ENCODE results near the gene WASL. TPM values are rescaled to one million over a fixed set of nuclear protein-coding genes. Genes with fewer than 3 reads are reported as not detected.
"Not testable (repeated sequence)": the region's sequence is repeated elsewhere in the genome, so short reads cannot be mapped to it uniquely, and the experiment has no call there.

Gene WASL
- total RNA-seq, 4 donors from 2014 or later, result 30.4 to 41.4 (median 34.2) TPM

GRCh38 chr7:123784263-123784662 lies 35.5 kb upstream of the WASL start:
- no peak overlapping the region for H3K4me3 ChIP-seq (ENCODE audit: low read depth, poor library complexity, severe bottlenecking)
- intact Hi-C loops (cut with DNase I; ENCODE audit: low total_unique reads), result no loop called here
- TF ChIP-seq CTCF (IDR thresholded peaks at IDR 0.05) (no peak), POLR2A (IDR thresholded peaks at IDR 0.05) (no peak)
- no peak for DNase-seq (ENCODE audit: low spot score in 2 of 2)

- TF ChIP-seq POLR2A (IDR thresholded peaks at IDR 0.05), result no peak
- no peak for TF ChIP-seq CTCF (IDR thresholded peaks at IDR 0.05)
- DNase-seq (ENCODE audit: low spot score in 2 of 2), result no peak
- intact Hi-C loops (cut with DNase I; ENCODE audit: low total_unique reads), result no loop called here
- H3K4me3 ChIP-seq (ENCODE audit: low read depth, poor library complexity, severe bottlenecking), result no peak overlapping the region
- 84 to 86% methylated on average over 3 of the region's 3 CpGs for WGBS, 2 donors
Measured at GRCh38 chr7:123783820-123784219, 35.0 kb upstream of the WASL start.

GRCh38 chr7:123782071-123782798 lies 33.4 kb upstream of the WASL start:
- intact Hi-C loops (cut with DNase I; ENCODE audit: low total_unique reads), result no loop called here
- WGBS, 2 donors, result 63 to 76% methylated on average over 2 of the region's 2 CpGs
- TF ChIP-seq CTCF (IDR thresholded peaks at IDR 0.05), result no peak
- no peak for TF ChIP-seq POLR2A (IDR thresholded peaks at IDR 0.05)
- DNase-seq (ENCODE audit: low spot score in 2 of 2), result no peak
- no peak overlapping the region for H3K4me3 ChIP-seq (ENCODE audit: low read depth, poor library complexity, severe bottlenecking)

GRCh38 chr7:123780472-123780871 lies 31.7 kb upstream of the WASL start:
- intact Hi-C loops (cut with DNase I; ENCODE audit: low total_unique reads); H3K4me3 ChIP-seq (ENCODE audit: low read depth, poor library complexity, severe bottlenecking); DNase-seq (ENCODE audit: low spot score in 2 of 2): not testable (repeated sequence)
- 20% methylated on average over 1 of the region's 2 CpGs; no CpG with 5 or more reads in 1 of the 2 donors for WGBS, 2 donors

GRCh38 chr7:123774496-123774895 lies 25.7 kb upstream of the WASL start:
- no peak for TF ChIP-seq POLR2A (IDR thresholded peaks at IDR 0.05)
- TF ChIP-seq CTCF (IDR thresholded peaks at IDR 0.05), result no peak
- no peak for DNase-seq (ENCODE audit: low spot score in 2 of 2)
- H3K4me3 ChIP-seq (ENCODE audit: low read depth, poor library complexity, severe bottlenecking), result no peak overlapping the region
- intact Hi-C loops (cut with DNase I; ENCODE audit: low total_unique reads), result no loop called here
- 70 to 78% methylated on average over 4 of the region's 4 CpGs for WGBS, 2 donors

GRCh38 chr7:123773481-123773880 lies 24.7 kb upstream of the WASL start:
- TF ChIP-seq CTCF (IDR thresholded peaks at IDR 0.05) (no peak), POLR2A (IDR thresholded peaks at IDR 0.05) (no peak)
- no peak for DNase-seq (ENCODE audit: low spot score in 2 of 2)
- H3K4me3 ChIP-seq (ENCODE audit: low read depth, poor library complexity, severe bottlenecking), result no peak overlapping the region
- intact Hi-C loops (cut with DNase I; ENCODE audit: low total_unique reads), result no loop called here
- 59 to 65% methylated on average over 3 of the region's 3 CpGs for WGBS, 2 donors
